OCI-LY1 (cell line): ENCODE results near the gene QKI.

ENCODE experiments used
- H2AFZ ChIP-seq: fragments of 200-600 bp; sonication (generic), shearing (Covaris generic); 2 replicates; pipeline ENCODE4 v1.6.0; 2014; ENCODE audit warnings: antibody characterized with exemption, mild to moderate bottlenecking, low read length
- H3F3A ChIP-seq: fragments of 200-600 bp; sonication (generic), shearing (Covaris generic); 2 replicates; pipeline ENCODE4 v1.6.0; 2014; ENCODE audit warnings: mild to moderate bottlenecking, antibody characterized with exemption, low read length, moderate library complexity; ENCODE audit not compliant: insufficient read depth
- H3K27ac ChIP-seq: fragments of 200-600 bp; sonication (generic); 2 replicates; pipeline ENCODE4 v1.5.1; 2014; ENCODE audit warnings: low read length, mixed run types, mild to moderate bottlenecking, low read depth; ENCODE audit not compliant: poor library complexity, severe bottlenecking
- H3K27me3 ChIP-seq: fragments of 200-600 bp; sonication (generic); 2 replicates; pipeline ENCODE4 v1.6.0; 2014; ENCODE audit warnings: antibody characterized with exemption, mild to moderate bottlenecking, low read length, moderate library complexity; ENCODE audit not compliant: insufficient read depth
- H3K36me3 ChIP-seq: fragments of 200-600 bp; sonication (generic); 2 replicates; pipeline ENCODE4 v1.6.1; 2014; ENCODE audit warnings: mild to moderate bottlenecking, antibody characterized with exemption, low read length, moderate library complexity, mixed read lengths; ENCODE audit not compliant: insufficient read depth
- H3K4me1 ChIP-seq: fragments of 200-600 bp; sonication (generic); 2 replicates; pipeline ENCODE4 v1.5.1; 2014; ENCODE audit warnings: mild to moderate bottlenecking, low read length, moderate library complexity; ENCODE audit not compliant: insufficient read depth, severe bottlenecking
- H3K4me2 ChIP-seq: fragments of 200-600 bp; sonication (generic), shearing (Covaris generic); 2 replicates; pipeline ENCODE4 v1.6.1; 2014; ENCODE audit warnings: low read length
- H3K4me3 ChIP-seq: fragments of 200-600 bp; sonication (generic); 2 replicates; pipeline ENCODE4 v1.5.1; 2014; ENCODE audit warnings: low read length, low read depth, mild to moderate bottlenecking, mixed read lengths; ENCODE audit not compliant: poor library complexity, severe bottlenecking
- H3K79me2 ChIP-seq: fragments of 200-600 bp; shearing (Covaris generic); 2 replicates; pipeline ENCODE4 v1.6.1; 2016; ENCODE audit warnings: mixed run types, low read length, mixed read lengths; ENCODE audit not compliant: insufficient read depth
- H3K9ac ChIP-seq: fragments of 200-600 bp; sonication (generic), shearing (Covaris generic); 2 replicates; pipeline ENCODE4 v1.6.1; 2014; ENCODE audit warnings: mild to moderate bottlenecking, low read length, mixed read lengths
- H3K9me2 ChIP-seq: fragments of 200-600 bp; sonication (generic), shearing (Covaris generic); 2 replicates; pipeline ENCODE4 v1.6.1; 2014; ENCODE audit warnings: low read depth, mild to moderate bottlenecking, low read length, mixed read lengths
- H3K9me3 ChIP-seq: fragments of 200-600 bp; shearing (Covaris generic); 2 replicates; pipeline ENCODE4 v1.6.1; 2014; ENCODE audit warnings: low read length, mixed read lengths
- H4K20me1 ChIP-seq: fragments of 200-600 bp; sonication (generic), shearing (Covaris generic); 2 replicates; pipeline ENCODE4 v1.6.0; 2016; ENCODE audit warnings: mild to moderate bottlenecking, low read length; ENCODE audit not compliant: insufficient read depth
- CTCF ChIP-seq: fragments of 200-600 bp; sonication (generic), shearing (Covaris generic); IDR thresholded peaks from 2 replicates; pipeline ENCODE4 v1.5.1; 2017; ENCODE audit warnings: mild to moderate bottlenecking, antibody characterized with exemption, low read length, moderate library complexity, mixed read lengths
- EZH2 ChIP-seq: fragments of 200-600 bp; sonication (generic), shearing (Covaris generic); IDR thresholded peaks from 2 replicates; pipeline ENCODE4 v1.8.0; 2017; ENCODE audit warnings: borderline replicate concordance, mixed run types, mild to moderate bottlenecking, antibody characterized with exemption, low read length, moderate library complexity, mixed read lengths

The QKI gene

GRCh38 chr6:163427498-163428254 is 13.2 kb downstream of the QKI start:
- Histone ChIP-seq H3K27ac (no peak overlapping the region), H3K79me2 (peaks cover 96% of the 10 kb centered on the region), H3K9me3 (no peaks in the 10 kb centered on the region), H2AFZ (no peak overlapping the region), H3K4me3 (no peak overlapping the region), H3K36me3 (no peaks in the 10 kb centered on the region), H3K27me3 (no peaks in the 10 kb centered on the region), H3K9ac (no peak overlapping the region), H3K4me1 (no peaks in the 10 kb centered on the region), H3K9me2 (no peaks in the 10 kb centered on the region), H3F3A (no peaks in the 10 kb centered on the region), H4K20me1 (peaks cover 9% of the 10 kb centered on the region; the same call in 1 of the 2 replicates), H3K4me2 (no peak overlapping the region)
- TF ChIP-seq CTCF (peak; percentile 45; the same call in 1 of the 2 replicates), EZH2 (no peak)

- Histone ChIP-seq H3F3A (no peaks in the 10 kb centered on the region), H3K4me3 (no peak overlapping the region), H3K36me3 (no peaks in the 10 kb centered on the region), H3K9me2 (no peaks in the 10 kb centered on the region), H4K20me1 (peaks cover 7% of the 10 kb centered on the region; the same call in 1 of the 2 replicates), H3K4me2 (no peak overlapping the region), H3K4me1 (no peaks in the 10 kb centered on the region), H3K27me3 (no peaks in the 10 kb centered on the region), H3K9me3 (no peaks in the 10 kb centered on the region), H2AFZ (no peak overlapping the region), H3K27ac (no peak overlapping the region), H3K79me2 (peaks cover 96% of the 10 kb centered on the region), H3K9ac (no peak overlapping the region)
- TF ChIP-seq CTCF (no peak), EZH2 (no peak)
Measured at GRCh38 chr6:163428373-163428772, 13.9 kb downstream of the QKI start.

- Histone ChIP-seq H2AFZ (no peak overlapping the region), H3K27me3 (no peaks in the 10 kb centered on the region), H3K9ac (no peak overlapping the region), H3K9me3 (no peaks in the 10 kb centered on the region), H3K4me2 (no peak overlapping the region), H3K4me1 (no peaks in the 10 kb centered on the region), H3K27ac (no peak overlapping the region), H3K36me3 (no peaks in the 10 kb centered on the region), H3K9me2 (no peaks in the 10 kb centered on the region), H4K20me1 (peaks cover 5% of the 10 kb centered on the region; the same call in 1 of the 2 replicates), H3K79me2 (peaks cover 94% of the 10 kb centered on the region), H3F3A (no peaks in the 10 kb centered on the region), H3K4me3 (no peak overlapping the region)
- no peak for TF ChIP-seq CTCF
- TF ChIP-seq EZH2: no peak
Measured at GRCh38 chr6:163429858-163430448, 15.4 kb downstream of the QKI start.
